SU-DHL-6 (cell line): ENCODE data around the gene DNAH5.

ENCODE experiments used
- CTCF ChIP-seq: fragments of 200-600 bp; sonication (generic); IDR thresholded peaks from one replicate; pipeline ENCODE4 v1.5.1; 2017; ENCODE audit warnings: antibody characterized with exemption, mild to moderate bottlenecking, low read length, moderate library complexity; ENCODE audit not compliant: insufficient read depth, poor library complexity, severe bottlenecking
- EZH2phosphoT487 ChIP-seq: fragments of 200-600 bp; sonication (generic), shearing (Covaris generic); conservative IDR thresholded peaks from 2 replicates; pipeline ENCODE4 v1.6.1; 2018; ENCODE audit warnings: mild to moderate bottlenecking, antibody characterized with exemption, low read length, moderate library complexity, mixed read lengths

- no peak for TF ChIP-seq CTCF
- no peak for TF ChIP-seq EZH2phosphoT487
Measured at GRCh38 chr5:13859270-13860065, 85.0 kb downstream of the DNAH5 start.
